Effector CD4-positive, alpha-beta T cell (primary cell): ENCODE results near the gene HDAC2.
"Not testable (repeated sequence)": the region's sequence is repeated elsewhere in the genome, so short reads cannot be mapped to it uniquely, and the experiment has no call there.

Experiments used
- DNase-seq: peaks from one replicate; pipeline ENCODE4 v3.0.0-alpha.2; 2020
- total RNA-seq: gene quantifications from one replicate; lab custom pipeline; 2026; lab: John Stamatoyannopoulos, UW

HDAC2 gene
- total RNA-seq, result 45.0 reads per million, percentile 66 among the genes with 10 or more reads in this experiment

GRCh38 chr6:113970805-113971676 is at the start of gene HDAC2:
Gene HDAC2, minus strand, starts transcription at chr6:113971148. Its CDS starts 240 bp downstream, at chr6:113970908.
- peak; percentile 76 for DNase-seq

- no peak for DNase-seq
Observed at GRCh38 chr6:114020196-114020595, 49.2 kb upstream of the HDAC2 start.

DNA sequence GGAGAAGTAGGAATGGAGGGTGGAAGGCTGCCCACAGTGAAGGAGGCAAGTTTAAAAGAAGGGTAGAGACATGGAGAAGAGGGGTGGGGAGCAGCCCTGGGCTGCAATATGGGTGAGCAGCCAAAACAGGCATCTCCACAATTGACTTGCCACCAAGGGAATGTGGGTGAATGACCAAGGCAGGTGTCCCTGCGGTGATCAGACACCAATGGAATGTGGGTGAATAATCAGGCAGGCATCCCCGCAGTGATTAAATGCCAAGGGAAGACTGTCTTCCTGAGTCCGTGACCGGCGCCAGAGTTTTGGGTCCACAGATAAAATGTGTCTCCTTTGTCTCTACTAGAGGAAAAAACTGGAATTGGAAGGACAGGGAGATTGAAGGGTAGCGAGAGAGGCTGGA is 46.2 kb upstream of the HDAC2 start:
- not testable (repeated sequence) for DNase-seq

DNA sequence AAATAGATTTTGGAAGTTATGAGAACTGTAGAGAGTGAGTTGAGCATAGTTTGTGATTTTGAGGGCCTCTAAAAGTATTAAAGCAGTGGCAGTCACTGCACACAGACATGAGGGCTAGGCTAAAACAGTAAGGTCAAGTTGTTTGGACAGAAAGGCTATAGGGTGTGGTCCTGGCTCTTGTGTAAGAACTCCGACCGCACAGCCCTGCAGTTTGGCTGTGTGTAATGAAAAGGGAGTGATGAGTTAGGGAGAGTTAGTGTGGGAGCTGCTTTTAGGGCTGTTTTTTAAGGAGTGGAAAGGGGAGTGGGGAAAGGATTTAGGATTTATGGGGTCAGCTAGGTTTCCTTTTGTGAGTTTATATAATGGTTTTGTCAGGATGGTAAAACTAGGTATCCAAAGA is 43.2 kb upstream of the HDAC2 start:
- not testable (repeated sequence) for DNase-seq

DNA sequence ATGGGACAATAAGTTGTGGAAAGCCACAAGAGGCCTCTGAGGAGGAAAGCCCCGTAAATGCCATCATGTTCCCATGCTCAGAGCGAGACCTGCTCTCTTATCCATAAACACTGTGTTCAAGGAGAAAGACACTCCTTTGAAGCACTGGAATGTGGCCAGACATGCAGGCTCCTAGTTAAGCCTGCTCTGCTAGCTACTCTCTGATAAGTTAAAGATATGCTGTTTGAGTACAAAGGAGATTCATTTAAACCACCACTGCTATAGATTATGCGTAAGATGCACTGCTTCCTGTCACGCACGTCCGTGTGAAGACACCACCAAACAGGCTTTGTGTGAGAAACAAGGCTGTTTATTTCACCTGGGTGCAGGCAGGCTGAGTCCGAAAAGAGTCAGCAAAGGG is 40.5 kb upstream of the HDAC2 start:
- not testable (repeated sequence) for DNase-seq

- no peak for DNase-seq
Observed at GRCh38 chr6:114010540-114010939, 39.6 kb upstream of the HDAC2 start.

DNA sequence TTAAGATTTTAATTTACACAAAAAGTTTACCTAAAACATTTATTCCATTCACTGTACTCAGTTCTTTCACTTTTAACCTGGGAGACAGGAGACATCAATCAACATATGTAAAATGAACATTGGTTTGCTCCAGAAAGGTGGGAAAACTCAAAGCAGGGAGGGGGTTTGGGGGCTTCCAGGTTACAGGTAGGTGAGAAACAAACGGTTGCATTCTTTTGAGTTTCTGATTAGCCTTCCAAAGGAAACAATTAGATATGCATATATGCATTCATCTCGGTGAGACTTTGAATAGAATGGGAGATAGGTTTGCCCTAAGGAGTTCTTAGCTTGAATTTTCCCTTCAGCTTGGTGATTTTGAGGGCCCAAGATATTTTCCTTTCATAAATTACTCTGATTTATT is 38.2 kb upstream of the HDAC2 start:
- no peak for DNase-seq

- DNase-seq, result no peak
Observed at GRCh38 chr6:114008331-114008730, 37.4 kb upstream of the HDAC2 start.

GRCh38 chr6:114007516-114007915 is 36.6 kb upstream of the HDAC2 start:
- no peak for DNase-seq

GRCh38 chr6:114001354-114001753 is 30.4 kb upstream of the HDAC2 start:
- no peak for DNase-seq

DNA sequence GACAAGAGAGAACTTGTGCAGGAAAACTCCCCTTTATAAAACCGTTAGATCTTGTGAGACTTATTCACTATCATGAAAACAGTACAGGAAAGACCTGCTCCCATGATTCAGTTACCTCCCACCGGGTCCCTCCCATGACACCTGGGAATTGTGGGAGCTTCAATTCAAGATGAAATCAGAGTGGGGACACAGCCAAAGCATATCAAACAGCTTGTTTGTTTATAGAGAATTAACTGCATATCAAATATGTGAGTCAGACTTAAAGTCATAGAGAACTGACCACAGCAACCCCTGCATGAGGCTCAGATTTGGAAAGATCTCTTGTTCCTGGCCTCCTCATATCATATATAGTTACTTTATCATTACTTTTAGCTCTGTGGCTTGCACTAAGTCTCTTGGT is 29.1 kb upstream of the HDAC2 start:
- DNase-seq, result no peak

- no peak for DNase-seq
Observed at GRCh38 chr6:113999284-113999683, 28.3 kb upstream of the HDAC2 start.

DNA sequence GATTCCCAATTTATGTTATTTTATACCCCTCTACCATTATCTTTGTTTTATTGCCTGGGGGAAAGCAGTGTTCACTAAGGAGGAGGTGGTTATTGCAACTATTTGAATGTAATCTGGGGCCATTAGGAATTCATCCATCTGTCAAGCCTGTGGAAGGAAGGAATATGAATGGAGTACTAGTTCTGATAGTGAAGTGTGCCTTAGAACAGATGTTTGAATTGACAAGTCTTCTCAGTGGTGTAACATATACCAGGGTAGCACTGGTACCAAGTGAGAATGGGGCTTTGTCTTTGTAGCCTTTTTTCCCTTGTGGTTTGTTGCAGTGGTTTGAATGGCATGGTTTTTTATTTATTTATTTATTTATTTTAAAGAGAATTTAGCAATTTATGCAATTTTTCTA is 27.9 kb upstream of the HDAC2 start:
- no peak for DNase-seq

GRCh38 chr6:113997116-113997515 is 26.2 kb upstream of the HDAC2 start:
- no peak for DNase-seq

DNA sequence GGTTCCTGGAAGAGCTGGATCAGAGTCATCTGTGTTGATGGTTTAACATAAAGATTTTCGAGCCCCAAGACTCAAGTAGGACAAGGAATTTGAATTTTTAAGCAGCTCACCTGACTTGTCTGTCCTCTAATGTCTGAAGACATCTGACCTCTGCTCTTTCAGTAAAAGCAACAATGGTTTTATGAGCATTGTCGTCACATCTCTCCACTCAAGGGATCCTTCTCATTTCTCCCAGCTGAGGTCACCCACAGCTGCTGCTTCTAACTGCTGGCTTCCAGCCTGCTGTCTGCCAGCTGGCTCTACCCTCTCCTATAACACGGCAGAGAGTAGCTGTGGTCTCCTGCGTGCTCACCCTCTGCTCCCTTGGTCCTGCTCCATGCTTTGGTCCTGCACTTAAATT is 24.7 kb upstream of the HDAC2 start:
- DNase-seq, result no peak

DNA sequence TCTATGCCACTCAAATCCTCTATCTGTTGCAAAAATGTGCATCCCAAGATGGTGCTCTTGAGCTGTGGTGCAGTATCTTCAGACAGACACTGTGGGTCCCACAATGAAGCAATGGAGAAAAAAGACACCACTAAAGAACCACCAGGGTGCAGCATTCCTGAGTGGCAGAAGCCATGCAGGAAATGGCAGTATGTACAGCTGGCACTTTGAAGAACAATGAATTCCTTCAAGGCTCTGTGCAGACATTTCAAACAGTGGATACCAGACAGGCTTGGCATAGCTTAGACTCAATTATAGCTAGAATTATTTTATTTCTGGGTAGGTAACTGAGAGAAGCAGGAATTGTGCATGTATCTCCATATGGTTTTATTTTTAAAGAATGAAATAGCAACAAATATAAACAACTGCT is 24.0 kb upstream of the HDAC2 start:
- DNase-seq, result peak; percentile 4

DNA sequence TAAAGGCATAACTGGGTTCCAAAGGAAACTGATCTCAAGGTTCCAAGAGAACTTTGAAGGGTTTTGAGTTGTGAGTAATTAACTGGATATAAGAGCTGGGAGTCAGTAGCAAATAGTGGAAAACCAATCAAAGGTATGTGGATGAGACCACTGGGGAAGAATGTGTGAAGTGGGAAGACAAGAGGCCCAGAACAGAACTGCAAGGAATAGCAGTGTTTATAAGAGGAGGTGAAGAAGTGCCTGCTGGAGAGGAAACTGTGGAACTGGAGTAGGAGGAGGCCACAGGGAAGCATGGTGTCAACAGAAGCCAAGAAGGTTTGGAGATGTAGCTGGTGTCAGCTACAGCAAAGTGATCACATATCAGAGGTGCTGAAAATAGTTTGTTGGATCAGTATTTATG is 18.7 kb upstream of the HDAC2 start:
- no peak for DNase-seq

DNA sequence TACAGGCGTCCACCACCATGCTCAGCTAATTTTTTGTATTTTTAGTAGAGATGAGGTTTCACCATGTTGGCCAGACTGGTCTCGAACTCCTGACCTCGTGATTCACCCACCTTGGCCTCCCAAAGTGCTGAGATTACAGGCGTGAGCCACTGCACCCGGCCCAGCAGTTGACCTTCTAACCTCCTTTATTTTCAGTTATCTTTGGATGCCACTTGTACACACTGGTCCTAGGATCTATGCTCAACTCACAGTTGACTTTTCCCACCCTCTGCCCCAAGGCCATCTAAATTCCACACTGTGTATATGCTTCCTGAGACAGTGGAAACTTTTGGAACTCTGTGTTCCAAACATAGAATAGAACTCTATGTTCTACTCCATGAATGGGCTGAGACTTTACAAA is 11.7 kb upstream of the HDAC2 start:
- not testable (repeated sequence) for DNase-seq

- no peak for DNase-seq
Observed at GRCh38 chr6:113982055-113982550, 11.2 kb upstream of the HDAC2 start.

DNA sequence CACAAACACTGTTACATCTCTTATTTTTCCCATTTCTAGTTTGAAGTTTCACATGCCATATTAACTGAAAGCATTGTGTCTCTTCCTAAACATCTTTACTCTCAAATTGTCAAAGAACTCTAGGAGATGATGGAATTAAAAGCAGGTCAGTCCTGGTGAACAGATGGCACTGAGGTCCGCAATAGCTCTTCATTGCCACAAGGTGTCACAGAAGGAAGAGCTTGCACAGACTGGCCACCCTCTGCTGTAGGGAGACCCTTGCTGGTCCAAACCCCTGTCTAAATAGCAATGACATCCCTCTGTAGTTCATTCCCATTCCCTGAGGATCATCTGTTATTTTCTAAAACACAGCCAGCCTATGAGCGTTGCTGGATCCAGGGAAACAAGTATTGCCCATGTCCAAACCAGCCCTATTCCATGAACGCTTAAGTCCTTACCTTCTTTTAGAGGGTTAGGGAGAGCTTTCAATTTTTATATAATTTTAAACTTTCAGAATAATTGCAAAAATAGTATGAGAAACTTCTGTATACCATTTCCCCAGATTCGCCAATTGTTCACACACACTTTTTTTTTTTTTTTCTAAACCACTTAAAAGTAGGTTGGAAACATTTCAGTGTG is 10.1 kb upstream of the HDAC2 start:
- no peak for DNase-seq

DNA sequence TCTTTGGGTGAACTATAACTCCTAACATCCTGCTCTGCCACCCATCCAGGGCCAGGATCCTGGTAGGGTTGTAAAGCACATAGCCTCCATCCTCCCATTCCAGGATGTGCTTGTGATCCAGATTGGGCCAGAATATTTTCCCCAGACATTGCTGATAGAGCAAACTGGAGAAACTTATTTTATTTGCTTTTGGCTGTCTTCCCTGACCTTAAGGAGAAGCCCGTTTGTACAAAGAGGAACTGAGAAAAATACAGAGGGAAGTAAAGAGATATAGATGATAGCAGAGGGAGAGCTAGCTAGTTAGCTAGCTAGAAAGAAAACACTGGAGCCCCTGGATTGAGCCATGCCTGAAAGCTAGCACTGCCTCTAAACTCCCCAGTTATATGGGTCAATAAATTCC is 9.0 kb upstream of the HDAC2 start:
- no peak for DNase-seq

DNA sequence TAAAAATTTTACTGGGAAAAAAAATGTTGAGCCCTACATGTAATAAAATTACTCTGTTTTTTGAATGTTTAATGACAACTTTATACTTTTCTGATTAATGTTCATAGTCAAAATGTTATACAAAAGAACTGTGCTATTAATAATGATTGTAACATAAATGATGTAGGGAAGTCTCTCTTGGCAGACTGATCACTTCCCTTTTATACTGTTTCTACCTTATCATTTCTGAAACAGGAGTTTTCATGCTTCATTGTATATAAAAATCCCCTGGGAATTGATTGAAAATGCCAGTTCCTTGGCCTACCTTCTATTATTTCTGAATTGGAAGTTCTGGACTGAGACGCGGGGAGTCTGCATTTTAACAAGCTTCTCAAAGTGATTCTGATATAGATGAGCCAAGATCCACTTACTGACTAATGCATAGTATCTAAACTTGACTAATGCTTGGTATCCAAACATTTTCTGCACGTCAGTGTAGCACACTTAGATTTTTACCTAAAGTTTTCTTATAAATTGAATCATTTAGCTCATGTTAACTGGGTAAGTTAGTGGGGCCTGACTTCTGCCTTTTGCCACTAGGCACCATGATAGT is 7.2 kb upstream of the HDAC2 start:
- no peak for DNase-seq

- DNase-seq, result no peak
Observed at GRCh38 chr6:113976806-113977205, 5.9 kb upstream of the HDAC2 start.

DNA sequence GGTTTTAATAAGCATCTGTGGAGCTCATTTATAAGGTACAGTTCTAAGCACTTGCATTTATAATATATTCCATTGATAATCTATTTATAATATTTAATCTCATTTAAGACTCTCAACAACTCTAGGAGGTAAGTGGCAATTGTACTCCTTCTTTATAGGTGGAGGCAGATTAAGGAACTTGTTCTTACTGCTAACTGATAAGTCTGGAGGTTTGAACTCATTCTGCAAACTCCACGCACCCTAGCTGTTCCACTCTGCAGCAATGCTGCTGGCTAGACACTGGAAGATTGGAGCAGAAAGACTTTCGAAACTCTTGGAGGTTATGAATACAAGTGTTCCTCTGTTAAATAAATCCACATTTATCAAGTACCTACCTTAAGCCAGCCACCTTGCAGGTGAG is 793 bp upstream of the HDAC2 start:
- no peak for DNase-seq
